Non-pigmented ciliary epithelial cell (primary cell): ENCODE results near the gene ASMTL.
"Not testable (repeated sequence)": the region's sequence is repeated elsewhere in the genome, so short reads cannot be mapped to it uniquely, and the experiment has no call there.

ENCODE experiments used
- DNase-seq: peaks from one replicate; pipeline ENCODE4 v3.0.0-alpha.2; 2010; ENCODE audit warnings: low read depth

ASMTL gene

GRCh38 chrX:1433646-1434357 lies 18.9 kb downstream of the ASMTL start:
- no peak for DNase-seq

GRCh38 chrX:1430451-1430850 lies 22.3 kb downstream of the ASMTL start:
- DNase-seq, result no peak

GRCh38 chrX:1427756-1428155 lies 25.0 kb downstream of the ASMTL start:
- no peak for DNase-seq

DNA sequence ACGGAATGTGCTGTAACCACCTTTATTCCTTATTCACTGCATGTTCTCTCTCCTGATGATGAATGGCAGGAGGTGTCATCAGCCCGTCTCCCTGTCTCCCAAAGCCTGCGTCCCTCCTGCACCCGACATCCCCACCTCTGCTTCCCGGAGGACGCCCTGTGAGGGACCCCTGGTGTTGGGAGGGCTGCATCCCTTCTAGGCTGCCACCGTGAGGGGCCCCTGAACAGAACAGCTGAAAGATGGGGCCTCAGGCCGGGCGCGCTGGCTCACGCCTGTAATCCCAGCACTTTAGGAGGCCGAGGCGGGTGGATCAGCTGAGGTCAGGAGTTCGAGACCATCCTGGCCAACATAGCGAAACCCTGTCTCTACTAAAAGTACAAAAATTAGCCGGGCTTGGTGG lies 26.4 kb downstream of the ASMTL start:
- DNase-seq, result not testable (repeated sequence)

- no peak for DNase-seq
Observed at GRCh38 chrX:1425381-1425780, 27.3 kb downstream of the ASMTL start.

DNA sequence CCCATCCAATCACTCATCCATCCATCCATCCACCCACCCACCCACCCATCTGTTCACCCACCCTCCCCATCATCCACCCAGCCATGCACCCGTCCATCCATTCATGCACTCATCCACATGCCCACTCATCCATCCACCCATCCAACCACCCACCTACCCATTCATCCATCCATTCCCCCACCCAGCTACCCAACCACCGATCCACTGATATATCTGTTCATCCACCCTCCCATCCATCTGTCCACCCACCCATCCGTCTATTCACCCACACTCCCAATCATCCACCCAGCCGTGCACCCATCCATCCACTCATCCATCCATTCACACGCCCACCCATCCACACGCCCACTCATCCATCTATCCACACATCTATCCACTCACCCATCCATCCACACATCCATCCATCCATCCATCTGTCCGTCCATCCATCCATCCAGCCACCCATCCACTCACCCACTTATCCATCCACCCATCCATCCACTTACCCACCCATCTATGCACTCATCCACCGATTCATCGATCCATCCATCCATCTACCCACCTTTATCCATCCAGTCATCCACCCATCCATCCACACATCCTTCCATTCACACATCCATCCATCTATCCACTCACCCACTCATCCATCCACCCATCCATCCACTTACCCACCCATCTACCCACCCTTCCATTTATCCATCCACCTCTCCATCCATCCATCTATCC lies 28.4 kb downstream of the ASMTL start:
- no peak for DNase-seq

GRCh38 chrX:1423215-1423614 lies 29.5 kb downstream of the ASMTL start:
- no peak for DNase-seq

DNA sequence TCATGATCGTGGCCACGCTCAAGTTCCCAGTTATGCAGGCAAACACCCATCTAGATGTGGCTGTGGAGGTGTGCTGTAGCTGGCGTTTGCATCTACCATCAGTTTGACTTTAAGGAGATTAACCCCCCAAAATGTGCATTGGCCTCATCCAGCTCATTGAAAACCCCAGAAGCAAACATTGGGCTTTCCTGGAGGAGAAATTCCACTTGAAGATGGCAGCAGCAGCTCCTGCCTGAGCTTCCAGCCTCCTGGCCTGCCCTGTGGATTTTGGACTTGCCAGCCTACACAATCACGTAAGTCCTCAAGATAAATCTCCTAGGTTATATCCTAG lies 30.6 kb downstream of the ASMTL start:
- DNase-seq, result no peak

DNA sequence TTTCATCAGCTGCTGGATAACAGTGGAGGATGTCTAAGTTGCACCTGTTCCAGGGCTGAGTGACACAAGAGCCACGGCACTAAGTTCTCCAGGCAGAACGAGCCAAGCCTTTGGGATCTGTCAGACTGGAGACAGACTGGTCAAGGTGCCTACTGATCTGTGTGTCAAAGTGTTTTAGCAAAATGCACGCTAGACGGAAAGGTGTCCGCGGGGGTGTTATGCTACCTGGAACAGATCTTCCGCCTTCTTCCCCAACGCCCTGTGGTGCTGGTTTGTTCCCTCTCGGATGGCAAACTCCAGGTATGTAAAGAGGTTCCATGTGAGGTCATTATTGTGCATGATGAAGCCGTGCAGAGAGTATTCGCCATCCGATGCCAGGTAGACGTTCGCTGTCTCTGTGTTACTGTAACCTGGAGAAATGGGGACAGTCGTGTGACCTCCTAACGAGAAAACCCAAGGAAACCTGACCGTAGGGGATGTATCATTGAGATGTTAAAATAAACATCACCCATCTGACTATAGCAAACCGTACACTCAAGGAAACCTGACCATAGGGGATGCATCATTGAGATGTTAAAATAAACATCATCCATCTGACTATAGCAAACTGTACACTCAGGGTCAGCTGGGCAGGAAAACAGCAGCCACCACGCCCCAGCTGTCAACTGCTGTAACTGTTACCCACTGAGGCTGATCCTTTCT lies 31.1 kb downstream of the ASMTL start:
- DNase-seq, result no peak

- no peak for DNase-seq
Observed at GRCh38 chrX:1420371-1420770, 32.3 kb downstream of the ASMTL start.

- DNase-seq, result no peak
Observed at GRCh38 chrX:1419545-1420355, 33.0 kb downstream of the ASMTL start.

DNA sequence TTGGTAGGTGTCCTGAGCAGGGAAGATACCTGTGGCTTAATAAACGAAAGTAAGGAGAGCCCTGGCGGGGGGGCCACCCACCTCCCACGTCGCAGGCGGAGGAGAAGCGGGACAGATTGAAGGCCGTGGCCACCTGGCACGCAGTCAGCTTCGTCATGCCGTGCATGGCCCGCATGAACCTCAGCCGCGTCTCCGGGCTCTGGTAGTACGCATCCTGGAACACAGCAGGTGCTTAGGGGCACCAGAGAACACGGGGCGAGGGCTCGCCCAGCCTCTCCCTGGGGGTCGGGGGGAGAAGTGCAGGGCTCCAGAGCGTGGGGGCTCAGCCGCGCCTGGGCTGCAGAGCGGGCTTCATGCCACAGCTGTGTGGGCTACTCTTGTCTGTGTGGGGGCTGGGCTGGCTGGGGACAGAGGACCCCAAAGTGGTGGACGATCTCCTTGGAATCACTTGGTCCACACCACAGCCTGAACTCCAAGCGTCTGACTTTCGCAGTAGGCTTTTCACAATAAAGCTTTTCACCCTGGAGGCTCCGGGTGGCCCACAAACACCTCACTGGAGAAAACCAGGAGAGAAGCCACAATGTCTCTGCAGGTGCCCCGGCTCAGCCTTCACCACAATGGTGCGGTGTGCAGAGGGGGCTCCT lies 33.7 kb downstream of the ASMTL start:
- DNase-seq, result no peak

- DNase-seq, result no peak
Observed at GRCh38 chrX:1417921-1418771, 34.6 kb downstream of the ASMTL start.

- no peak for DNase-seq
Observed at GRCh38 chrX:1416965-1417760, 35.5 kb downstream of the ASMTL start.

- no peak for DNase-seq
Observed at GRCh38 chrX:1416327-1416784, 36.4 kb downstream of the ASMTL start.

DNA sequence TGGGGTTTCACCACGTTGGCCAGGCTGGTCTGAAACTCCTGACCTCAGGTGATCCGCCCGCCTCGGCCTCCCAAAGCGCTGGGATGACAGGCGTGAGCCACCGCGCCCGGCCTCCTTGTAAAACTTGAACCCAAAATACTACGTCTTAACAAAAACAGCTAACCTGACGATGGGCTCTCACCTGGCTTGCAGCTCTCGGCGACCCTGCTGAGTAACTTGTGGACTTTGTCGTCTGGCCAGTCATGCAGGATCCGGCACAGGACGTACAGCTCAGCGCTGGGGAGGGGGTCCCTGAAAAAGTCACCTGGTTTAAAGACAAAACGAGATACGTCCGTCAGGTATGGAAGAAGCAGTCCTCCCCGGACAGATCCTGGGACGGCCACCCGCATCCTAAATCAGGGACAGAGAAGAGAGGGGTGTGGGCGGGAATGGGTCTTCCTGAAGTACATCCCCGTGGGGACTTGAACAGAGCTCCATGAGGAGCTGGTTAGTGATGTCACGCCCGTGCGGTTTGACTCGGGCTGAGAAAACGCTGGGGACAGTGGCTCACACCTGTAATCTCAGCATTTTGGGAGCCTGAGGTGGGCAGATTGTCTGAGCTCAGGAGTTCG lies 40.1 kb downstream of the ASMTL start:
- no peak for DNase-seq

DNA sequence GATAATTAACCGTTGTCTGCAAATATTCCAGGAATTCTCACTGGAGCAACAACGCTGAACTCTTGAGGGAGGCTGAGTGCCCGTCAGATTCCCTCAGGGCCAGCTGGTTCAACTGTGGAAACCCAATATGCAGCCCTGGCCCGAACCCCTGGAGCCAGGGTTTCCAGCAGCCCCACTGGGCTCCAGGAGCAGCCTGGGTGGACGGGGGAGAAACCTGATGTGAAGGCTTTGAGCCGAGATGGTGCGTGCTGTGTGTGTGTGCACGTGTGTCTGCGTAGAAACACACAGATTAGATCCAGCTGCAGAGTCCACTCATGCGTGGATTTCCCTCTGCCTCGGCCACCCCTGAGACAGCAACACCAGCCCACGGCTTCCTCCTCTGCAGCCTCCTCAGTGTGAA lies 41.4 kb downstream of the ASMTL start:
- DNase-seq, result no peak

- DNase-seq, result no peak
Observed at GRCh38 chrX:1407035-1407434, 45.7 kb downstream of the ASMTL start.

- not testable (repeated sequence) for DNase-seq
Observed at GRCh38 chrX:1405769-1406168, 46.9 kb downstream of the ASMTL start.

DNA sequence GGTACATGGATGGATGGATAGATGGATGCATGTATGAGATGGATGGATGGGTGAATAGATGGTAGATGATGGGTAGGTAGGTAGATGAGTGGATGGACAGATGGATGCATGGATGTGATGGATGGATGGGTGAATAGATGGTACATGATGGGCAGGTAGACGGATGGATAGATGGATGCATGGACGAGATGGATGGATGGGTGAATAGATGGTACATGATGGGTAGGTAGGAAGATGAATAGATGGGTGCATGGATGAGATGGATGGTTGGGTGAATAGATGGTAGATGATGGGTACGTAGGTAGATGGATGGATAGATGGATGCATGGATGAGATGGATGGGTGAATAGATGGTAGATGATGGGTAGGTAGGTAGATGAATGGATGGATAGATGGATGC lies 48.8 kb downstream of the ASMTL start:
- DNase-seq, result not testable (repeated sequence)
